Stimulated activated CD4-positive, alpha-beta T cell treated with anti-CD3 and anti-CD28 coated beads, Interleukin-4, amount 100 ng/mL, for 48 hours (primary cell): ENCODE results near the gene OR2V2.

ENCODE experiments used
- DNase-seq, 2 donors: peaks; one replicate each; pipeline ENCODE4 v3.0.0-alpha.2; 2020; ENCODE audit warnings: low read depth in 2 of 2

OR2V2 gene

DNA sequence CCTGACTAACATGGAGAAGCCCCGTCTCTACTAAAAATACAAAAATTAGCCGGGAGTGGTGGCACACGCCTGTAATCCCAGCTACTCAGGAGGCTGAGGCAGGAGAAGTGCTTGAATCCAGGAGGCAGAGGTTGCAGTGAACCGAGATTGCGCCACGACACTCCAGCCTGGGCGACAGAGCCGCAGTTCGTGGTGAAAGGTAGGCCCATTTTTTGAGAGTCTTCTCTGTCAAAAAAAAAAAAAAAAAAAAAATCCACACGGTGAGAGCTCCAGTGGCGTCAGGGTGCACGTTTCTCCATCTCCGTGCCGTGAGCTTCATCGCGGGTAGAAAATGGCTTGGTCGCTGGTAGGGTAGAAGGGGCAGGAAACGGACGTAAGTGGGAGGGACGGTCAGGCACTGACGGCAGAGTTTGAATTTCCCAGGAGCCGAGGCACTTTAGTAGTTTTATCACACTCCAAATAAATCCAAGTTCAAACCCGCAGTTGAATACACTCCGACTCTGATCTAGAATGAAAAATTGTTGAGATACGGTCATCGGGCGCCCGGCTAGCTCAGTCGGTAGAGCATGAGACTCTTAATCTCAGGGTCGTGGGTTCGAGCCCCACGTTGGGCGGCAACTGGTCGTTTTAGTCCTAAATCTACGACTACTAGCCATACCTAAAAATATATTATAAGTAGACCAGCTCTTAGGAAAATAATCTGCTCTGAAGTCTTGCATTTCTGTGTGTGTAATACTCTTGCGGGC is 60.0 kb downstream of the OR2V2 start:
- DNase-seq = peak; percentile 80 to 97

- no peak for DNase-seq
Observed at GRCh38 chr5:181207960-181208253, 60.5 kb downstream of the OR2V2 start.
